Measurements from ENCODE around the gene BOD1.

BOD1 gene

DNA sequence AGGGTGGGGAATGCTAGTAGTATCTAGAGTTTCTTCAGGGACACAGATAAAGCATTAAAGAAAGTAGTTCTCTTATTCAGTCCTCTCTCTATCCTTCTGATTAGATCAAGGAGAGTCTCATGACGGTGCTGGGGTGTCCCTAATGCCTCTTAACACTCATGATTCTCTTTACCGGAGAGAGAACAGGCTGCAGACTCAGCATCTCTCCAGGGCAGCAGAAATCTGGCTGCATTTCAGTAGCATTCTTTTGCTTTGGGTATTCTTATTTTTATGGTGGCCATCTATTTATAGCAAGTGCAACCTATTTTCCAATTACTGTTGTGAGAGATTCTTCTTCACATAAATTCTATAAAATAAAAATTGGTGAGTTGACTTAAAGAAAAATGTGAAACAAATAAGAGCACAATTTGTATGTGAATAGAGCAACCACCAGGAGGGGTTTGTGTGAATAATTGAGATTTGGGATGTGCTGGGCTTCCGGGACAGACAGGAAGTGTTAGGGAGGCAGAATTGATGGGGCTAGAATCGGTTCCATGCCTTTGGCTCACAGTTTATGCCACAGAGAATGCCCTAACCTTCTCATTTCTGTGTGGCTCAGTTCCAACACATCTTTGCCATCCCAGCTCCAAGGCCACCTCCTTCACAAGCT lies 23.8 kb upstream of the BOD1 start:
- TF ChIP-seq, protein P1, sequence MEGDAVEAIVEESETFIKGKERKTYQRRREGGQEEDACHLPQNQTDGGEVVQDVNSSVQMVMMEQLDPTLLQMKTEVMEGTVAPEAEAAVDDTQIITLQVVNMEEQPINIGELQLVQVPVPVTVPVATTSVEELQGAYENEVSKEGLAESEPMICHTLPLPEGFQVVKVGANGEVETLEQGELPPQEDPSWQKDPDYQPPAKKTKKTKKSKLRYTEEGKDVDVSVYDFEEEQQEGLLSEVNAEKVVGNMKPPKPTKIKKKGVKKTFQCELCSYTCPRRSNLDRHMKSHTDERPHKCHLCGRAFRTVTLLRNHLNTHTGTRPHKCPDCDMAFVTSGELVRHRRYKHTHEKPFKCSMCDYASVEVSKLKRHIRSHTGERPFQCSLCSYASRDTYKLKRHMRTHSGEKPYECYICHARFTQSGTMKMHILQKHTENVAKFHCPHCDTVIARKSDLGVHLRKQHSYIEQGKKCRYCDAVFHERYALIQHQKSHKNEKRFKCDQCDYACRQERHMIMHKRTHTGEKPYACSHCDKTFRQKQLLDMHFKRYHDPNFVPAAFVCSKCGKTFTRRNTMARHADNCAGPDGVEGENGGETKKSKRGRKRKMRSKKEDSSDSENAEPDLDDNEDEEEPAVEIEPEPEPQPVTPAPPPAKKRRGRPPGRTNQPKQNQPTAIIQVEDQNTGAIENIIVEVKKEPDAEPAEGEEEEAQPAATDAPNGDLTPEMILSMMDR (IDR thresholded peaks at IDR 0.05; ENCODE audit: low read depth, low read length) = no peak

DNA sequence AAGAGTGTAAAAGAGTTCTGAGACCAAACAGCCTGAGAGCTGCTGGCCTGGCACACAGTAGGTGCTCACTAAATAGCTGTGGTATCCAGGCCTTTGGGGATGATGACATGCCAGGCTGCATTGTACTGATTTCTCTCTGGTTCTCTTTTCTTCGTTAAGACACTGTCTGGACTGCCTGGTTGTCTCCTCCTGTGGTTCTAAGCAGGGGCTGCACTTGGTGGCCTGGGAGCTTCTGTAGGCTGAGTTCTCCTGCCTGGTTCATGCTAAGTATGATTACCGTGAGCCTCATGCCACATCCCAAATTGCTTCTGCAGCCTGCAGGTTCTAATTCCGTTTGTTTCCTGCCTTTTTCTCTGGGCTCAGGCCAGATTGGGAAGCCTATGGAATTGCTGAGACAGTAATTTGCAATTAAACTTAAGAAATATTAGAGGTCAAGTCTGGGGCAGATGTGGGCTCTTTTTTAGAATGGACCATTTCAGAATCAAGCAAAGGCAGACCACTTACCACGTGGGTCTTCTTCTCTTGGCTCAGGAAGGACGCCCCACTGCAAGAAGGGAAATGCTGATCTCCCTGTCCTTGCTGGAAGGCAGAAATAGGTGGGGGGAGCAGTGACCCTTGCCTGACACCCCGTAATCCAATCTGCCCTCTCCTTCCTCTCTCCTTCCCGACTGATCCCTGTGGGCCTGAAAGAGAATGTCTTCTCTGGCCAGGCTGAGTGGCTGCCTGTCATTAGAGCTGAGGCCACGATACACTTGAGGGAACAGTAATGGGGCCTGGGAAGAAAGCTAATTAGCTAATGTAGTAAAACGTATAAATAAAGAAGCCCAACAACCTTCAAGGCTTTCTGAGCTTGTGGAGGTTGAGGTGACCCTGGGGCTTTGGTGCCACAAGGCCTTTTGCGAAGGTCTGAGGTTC lies 21.9 kb upstream of the BOD1 start:
- TF ChIP-seq, protein P1 (IDR thresholded peaks at IDR 0.05; ENCODE audit: low read depth, low read length) = no peak
- DNase-seq (ENCODE audit: extremely low read depth, low read depth) = no peak

More for the DNA sequence above, 23.8 kb upstream of the BOD1 start:
- DNase-seq (ENCODE audit: extremely low read depth, low read depth) = no peak

DNA sequence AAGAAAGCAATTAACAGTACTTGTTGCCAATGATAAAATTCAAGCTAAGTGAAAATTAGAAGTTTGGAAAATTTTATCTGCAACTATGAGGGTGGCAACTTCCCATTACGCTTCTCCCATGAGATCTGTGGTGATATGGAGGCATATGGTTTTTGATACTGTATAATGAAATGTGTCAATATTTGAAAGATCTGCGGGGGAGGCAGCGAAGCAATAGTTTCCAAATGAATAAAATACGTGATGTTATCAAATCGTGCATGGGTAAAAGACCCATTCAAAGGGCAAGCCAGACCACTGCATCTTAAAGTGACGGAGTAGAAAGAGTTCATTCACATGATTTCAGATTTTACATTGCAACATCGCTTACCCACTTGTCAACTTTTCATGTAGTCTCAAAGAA lies 20.9 kb upstream of the BOD1 start:
- TF ChIP-seq, protein P1 (IDR thresholded peaks at IDR 0.05; ENCODE audit: low read depth, low read length) = no peak
- DNase-seq (ENCODE audit: extremely low read depth, low read depth) = no peak

DNA sequence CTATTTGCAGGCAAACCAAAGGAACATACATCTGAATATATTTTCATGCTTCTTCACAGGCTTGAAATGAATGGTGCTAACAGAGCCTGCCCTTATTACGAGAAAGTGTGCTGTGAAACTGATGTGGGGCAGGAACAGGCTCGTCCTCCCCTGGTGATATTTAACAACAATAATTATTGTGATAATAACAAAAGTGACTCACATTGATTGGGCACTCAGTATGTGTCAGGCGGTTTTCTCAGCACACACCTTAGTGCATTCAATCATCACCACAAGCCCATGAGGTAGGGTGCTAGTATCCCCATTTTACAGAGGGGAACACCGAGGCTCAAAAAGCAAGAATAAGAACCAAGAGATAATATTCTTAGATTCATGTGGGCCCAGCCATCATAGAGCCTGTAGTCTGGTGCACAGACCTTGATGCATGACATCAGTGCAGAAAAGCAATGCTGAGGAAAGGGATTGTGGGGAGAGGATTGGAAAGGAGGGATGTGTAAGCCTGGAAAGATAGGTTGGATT lies 18.1 kb upstream of the BOD1 start:
- TF ChIP-seq, protein P1 (IDR thresholded peaks at IDR 0.05; ENCODE audit: low read depth, low read length) = no peak
- no peak for DNase-seq (ENCODE audit: extremely low read depth, low read depth)

DNA sequence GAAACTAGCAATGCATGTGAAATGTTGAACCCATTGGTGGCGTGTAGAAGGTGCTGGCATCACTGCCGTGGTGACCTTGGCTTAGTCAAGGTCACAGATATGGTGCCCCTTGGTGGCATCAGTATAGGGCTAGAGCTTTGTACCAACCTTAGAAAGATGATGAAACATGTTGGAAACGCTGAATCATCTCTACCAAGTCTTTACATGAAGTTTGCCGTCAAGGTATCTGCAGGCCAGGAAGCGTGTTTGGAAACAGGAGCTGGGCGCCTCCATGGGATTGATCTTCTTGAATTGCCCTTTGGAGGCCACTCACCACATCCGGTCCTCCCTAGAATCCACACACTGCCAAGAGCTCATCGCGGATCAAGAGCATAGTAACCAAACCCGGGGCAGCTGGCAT lies 16.9 kb upstream of the BOD1 start:
- DNase-seq (ENCODE audit: extremely low read depth, low read depth) = no peak
- TF ChIP-seq, protein P1 (IDR thresholded peaks at IDR 0.05; ENCODE audit: low read depth, low read length) = no peak

DNA sequence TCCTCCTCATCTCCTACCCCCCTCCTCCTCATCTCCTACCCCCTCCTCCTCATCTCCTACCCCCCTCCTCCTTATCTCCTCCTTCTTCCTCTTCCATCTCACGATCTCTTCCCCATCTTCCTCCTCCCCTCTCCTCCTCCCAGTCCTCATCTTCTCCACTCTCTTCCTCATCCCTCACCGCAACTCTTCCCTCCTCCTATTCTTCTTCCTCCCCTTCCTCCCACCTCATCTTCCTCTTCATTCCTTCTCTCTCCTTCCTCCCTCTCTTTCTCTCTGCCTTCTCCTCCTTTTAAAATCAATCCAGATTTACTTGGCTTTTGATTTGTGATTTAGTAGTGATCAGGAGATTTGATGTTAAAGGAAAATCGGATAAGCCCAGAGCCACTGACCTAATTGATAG lies 15.0 kb upstream of the BOD1 start:
- no peak for DNase-seq (ENCODE audit: extremely low read depth, low read depth)
- TF ChIP-seq, protein P1 (IDR thresholded peaks at IDR 0.05; ENCODE audit: low read depth, low read length) = no peak

All from AG09319 (cell line).